ENCODE measurements around the gene CSMD2. TPM values are rescaled to one million over a fixed set of nuclear protein-coding genes. Genes with fewer than 3 reads are reported as not detected.

CSMD2 gene
- total and polyA plus RNA-seq, 2 of the 4 experiments (the other 2 are of a cell fraction) = under 0.01 to 0.36 TPM

GRCh38 chr1:33687000-33687399, 478.0 kb downstream of the CSMD2 start:
- Histone ChIP-seq H2AK5ac (ENCODE audit: low read depth, low read length) (no peak overlapping the region), H3K9me3 (ENCODE audit: control insufficient read depth, insufficient read depth, low read length) (no peaks in the 10 kb centered on the region), H3K4me3 (ENCODE audit: insufficient read depth, low read depth, low read length) (no peak overlapping the region), H3K27ac (ENCODE audit: insufficient read depth, low read length) (no peak overlapping the region), H3K4me1 (ENCODE audit: control insufficient read depth, insufficient read depth, low read length) (no peaks in the 10 kb centered on the region), H2BK5ac (ENCODE audit: low read depth, low read length, poor library complexity, severe bottlenecking) (no peak overlapping the region), H4K8ac (ENCODE audit: low read depth in 2 of 2, low read length in 2 of 2) (no peak overlapping the region), H3K9me1 (ENCODE audit: insufficient read depth, low read length) (no peaks in the 10 kb centered on the region), H3K79me1 (ENCODE audit: low read depth in 1 of 2, low read length in 2 of 2) (no peaks in the 10 kb centered on the region), H2BK20ac (ENCODE audit: low read depth, low read length) (no peak overlapping the region), H4K20me1 (ENCODE audit: insufficient read depth, low read length) (no peaks in the 10 kb centered on the region), H3K4me2 (ENCODE audit: low read depth, low read length) (no peak overlapping the region), H4K5ac (ENCODE audit: low read depth, low read length) (no peak overlapping the region), H2BK15ac (ENCODE audit: low read depth, low read length) (no peak overlapping the region), H2AK9ac (replicated peaks; ENCODE audit: low read depth, low read length, poor library complexity) (no peak overlapping the region), H2AFZ (replicated peaks; ENCODE audit: low read length, poor library complexity) (no peak overlapping the region), H3K36me3 (ENCODE audit: control insufficient read depth, insufficient read depth, low read length) (no peaks in the 10 kb centered on the region), H3K4ac (ENCODE audit: low read depth, low read length) (no peak overlapping the region), H3K27me3 (ENCODE audit: control insufficient read depth, insufficient read depth, low read length) (no peaks in the 10 kb centered on the region), H2BK120ac (ENCODE audit: low read depth, low read length) (no peak overlapping the region), H3K14ac (replicated peaks; ENCODE audit: low read depth, low read length) (no peak overlapping the region), H3K18ac (ENCODE audit: low read depth, low read length) (no peak overlapping the region), H4K91ac (ENCODE audit: insufficient read depth, low read depth, low read length) (no peak overlapping the region), H3K9ac (ENCODE audit: low read depth, low read length) (no peak overlapping the region), H3K23ac (ENCODE audit: low read depth, low read length) (no peak overlapping the region), H3K56ac (ENCODE audit: extremely low read depth, insufficient read depth, low read length) (no peak overlapping the region)
- in situ Hi-C loops (cut with MboI; ENCODE audit: low sequenced_read_pairs) = no loop called here
- dilution Hi-C loops (cut with HindIII; ENCODE audit: low sequenced_read_pairs, unreplicated experiment) = no loop called here
- BruUV-seq (replicated peaks) = no TSS peak
- DNase-seq = no peak
- intact Hi-C loops (cut with micrococcal nuclease) = no loop called here
- CTCF ChIA-PET = no interaction called here
- no peak for ATAC-seq (ENCODE audit: low read depth)
- TF ChIP-seq CEBPB (IDR thresholded peaks at IDR 0.05; ENCODE audit: low read depth, low read length) (no peak), ELK1 (IDR thresholded peaks at IDR 0.05; ENCODE audit: borderline replicate concordance, low read depth, low read length) (no peak), RCOR1 (IDR thresholded peaks at IDR 0.05; ENCODE audit: insufficient replicate concordance, low read length) (no peak), MAZ (IDR thresholded peaks at IDR 0.05; ENCODE audit: borderline replicate concordance, low read depth, low read length) (no peak), NFE2L2 (IDR thresholded peaks at IDR 0.05; ENCODE audit: low read depth, low read length) (no peak), CHD1 (IDR thresholded peaks at IDR 0.05; ENCODE audit: low read depth, low read length) (no peak), POLR2A (IDR thresholded peaks at IDR 0.05; ENCODE audit: low read depth, low read length) (no peak), FOS (IDR thresholded peaks at IDR 0.05; ENCODE audit: low read depth, low read length) (no peak)
- TF ChIP-seq, protein P1, sequence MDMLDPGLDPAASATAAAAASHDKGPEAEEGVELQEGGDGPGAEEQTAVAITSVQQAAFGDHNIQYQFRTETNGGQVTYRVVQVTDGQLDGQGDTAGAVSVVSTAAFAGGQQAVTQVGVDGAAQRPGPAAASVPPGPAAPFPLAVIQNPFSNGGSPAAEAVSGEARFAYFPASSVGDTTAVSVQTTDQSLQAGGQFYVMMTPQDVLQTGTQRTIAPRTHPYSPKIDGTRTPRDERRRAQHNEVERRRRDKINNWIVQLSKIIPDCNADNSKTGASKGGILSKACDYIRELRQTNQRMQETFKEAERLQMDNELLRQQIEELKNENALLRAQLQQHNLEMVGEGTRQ (IDR thresholded peaks at IDR 0.05; ENCODE audit: low read depth, low read length) = no peak
- WGBS, 2 experiments (ENCODE audit: extremely low coverage in 2 of 2, insufficient read length in 1 of 2) = no CpG with 5 or more reads among the region's 1 CpG
- POLR2A ChIA-PET (ENCODE audit: unreplicated experiment) = no interaction called here
